Measurements from ENCODE around the gene DEGS1.

GRCh38 chr1:224238212-224238611, 55.2 kb downstream of the DEGS1 start:
- TF ChIP-seq CTCF (conservative IDR thresholded peaks at IDR 0.05 in 1 of 2, IDR thresholded peaks at IDR 0.05 in 1 of 2; ENCODE audit: low read depth in 1 of 2, low read length in 2 of 2): no peak
- no peak for TF ChIP-seq EZH2 (IDR thresholded peaks at IDR 0.05; ENCODE audit: low read length, missing control alignments)

Data from fibroblast of lung (primary cell).